MM.1S (cell line): ENCODE results near the gene OXER1.

Experiments
- CTCF ChIP-seq: fragments of 300-600 bp; sonication (generic); IDR thresholded peaks from 2 replicates; pipeline ENCODE4 v1.5.1; 2016; ENCODE audit warnings: antibody characterized with exemption, low read length, mixed read lengths
- EZH2 ChIP-seq: fragments of 300-600 bp; sonication (generic); optimal IDR thresholded peaks from 2 replicates; pipeline ENCODE3; 2017; ENCODE audit warnings: low read depth, mild to moderate bottlenecking, antibody characterized with exemption, low read length, mixed read lengths
- EZH2phosphoT487 ChIP-seq: fragments of 300-600 bp; sonication (generic); IDR thresholded peaks from 2 replicates; pipeline ENCODE4 v1.6.1; 2018; ENCODE audit warnings: antibody characterized with exemption, low read length

DNA sequence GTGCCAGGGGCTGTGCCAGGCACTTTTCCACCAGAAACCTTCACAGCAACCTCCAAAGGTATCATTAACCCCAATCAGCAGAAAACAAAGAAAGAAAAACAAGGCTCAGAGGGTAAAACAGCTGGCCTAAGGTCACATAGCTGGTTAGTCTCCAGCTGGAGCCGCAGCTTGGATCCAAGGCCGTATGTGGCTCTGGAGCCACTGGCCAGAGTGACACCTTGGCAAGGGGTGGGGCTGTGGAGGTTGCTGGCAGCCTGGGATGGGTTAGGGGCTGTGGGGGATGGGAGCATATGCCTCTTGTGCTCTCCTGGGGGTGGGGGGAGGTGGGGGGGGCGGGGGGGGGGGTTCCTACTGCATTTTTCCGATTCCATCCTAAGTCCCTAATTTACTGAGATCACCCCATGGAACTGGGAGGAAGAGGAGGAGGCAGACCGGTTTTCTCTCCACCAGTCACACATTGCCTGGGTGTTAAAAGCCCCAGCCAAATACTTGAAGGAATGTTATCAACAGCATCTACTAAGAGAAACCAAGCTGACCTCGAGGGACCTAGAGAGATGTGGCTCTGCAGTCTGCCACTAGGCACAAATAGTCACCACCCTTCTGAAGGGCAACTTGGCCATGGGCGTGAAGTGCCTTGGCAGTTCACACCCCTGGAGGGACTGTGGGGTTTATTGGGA is 20.4 kb upstream of the OXER1 start:
- no peak for TF ChIP-seq CTCF
- TF ChIP-seq EZH2, result no peak
- no peak for TF ChIP-seq EZH2phosphoT487
